Activated naive CD4-positive, alpha-beta T cell treated with anti-CD3 and anti-CD28 coated beads, Interleukin-2, amount 50 U/mL, for 16 hours (primary cell): Measurements from ENCODE around the gene COL18A1.

Source experiments
- DNase-seq: peaks from one replicate; pipeline ENCODE4 v3.0.0-alpha.2; 2020

The COL18A1 gene

GRCh38 chr21:45403133-45403824 is 1.7 kb upstream of the COL18A1 start:
- DNase-seq: no peak

GRCh38 chr21:45403825-45404729 is 888 bp upstream of the COL18A1 start:
- DNase-seq: no peak

GRCh38 chr21:45405271-45405818 is 380 bp downstream of the COL18A1 start:
- DNase-seq: no peak

GRCh38 chr21:45405819-45406762 is 1.1 kb downstream of the COL18A1 start:
- peak; percentile 33 for DNase-seq

GRCh38 chr21:45406801-45407628 is 2.0 kb downstream of the COL18A1 start:
- DNase-seq: no peak

- DNase-seq: no peak
Observed at GRCh38 chr21:45407629-45408247, 2.8 kb downstream of the COL18A1 start.

GRCh38 chr21:45408271-45408791 is 3.4 kb downstream of the COL18A1 start:
- DNase-seq: no peak

- DNase-seq: no peak
Observed at GRCh38 chr21:45408801-45409261, 3.9 kb downstream of the COL18A1 start.

GRCh38 chr21:45409466-45410150 is 4.6 kb downstream of the COL18A1 start:
- DNase-seq: no peak

GRCh38 chr21:45410151-45410864 is 5.3 kb downstream of the COL18A1 start:
- DNase-seq: no peak

GRCh38 chr21:45410865-45411809 is 6.2 kb downstream of the COL18A1 start:
- no peak for DNase-seq

GRCh38 chr21:45411810-45412206 is 6.8 kb downstream of the COL18A1 start:
- no peak for DNase-seq

- DNase-seq: no peak
Observed at GRCh38 chr21:45412491-45412890, 7.5 kb downstream of the COL18A1 start.

- no peak for DNase-seq
Observed at GRCh38 chr21:45412909-45413611, 8.1 kb downstream of the COL18A1 start.

GRCh38 chr21:45413922-45414321 is 9.0 kb downstream of the COL18A1 start:
- DNase-seq: no peak

GRCh38 chr21:45414396-45415187 is 9.6 kb downstream of the COL18A1 start:
- no peak for DNase-seq
